ENCODE results near the gene AMFR. TPM values are rescaled to one million over a fixed set of nuclear protein-coding genes. Genes with fewer than 3 reads are reported as not detected.

The AMFR gene
- total RNA-seq, 1 experiment from 2014 or later: 89.4 TPM

- intact Hi-C loops (cut with micrococcal nuclease; ENCODE audit: unreplicated experiment): no loop called here
- H3K4me3 ChIP-seq: no peak overlapping the region
- no peak overlapping the region for H2AFZ ChIP-seq
- H3K27me3 ChIP-seq (ENCODE audit: insufficient read depth, low read depth): no peaks in the 10 kb centered on the region
- no peak for DNase-seq
- peaks cover 27% of the 10 kb centered on the region for H3K4me1 ChIP-seq (replicated peaks; ENCODE audit: insufficient read depth)
- H3K9me3 ChIP-seq (ENCODE audit: insufficient read depth, low read depth): no peaks in the 10 kb centered on the region
- no peaks in the 10 kb centered on the region for H3K79me2 ChIP-seq (ENCODE audit: low read depth)
- no TSS peak for BruUV-seq (replicated peaks)
- no peak for TF ChIP-seq EZH2 (IDR thresholded peaks at IDR 0.05; ENCODE audit: low read depth)
- TF ChIP-seq CTCF (conservative IDR thresholded peaks at IDR 0.05): no peak
- no peaks in the 10 kb centered on the region for H4K20me1 ChIP-seq (ENCODE audit: insufficient read depth)
- no peaks in the 10 kb centered on the region for H3K9me2 ChIP-seq (ENCODE audit: insufficient read depth)
- CTCF ChIA-PET: no interaction called here
- no peaks in the 10 kb centered on the region for H3K36me3 ChIP-seq (ENCODE audit: low read depth)
- no peak overlapping the region for H3K4me2 ChIP-seq
- POLR2A ChIA-PET (ENCODE audit: unreplicated experiment): no interaction called here
- no peaks in the 10 kb centered on the region for H3F3A ChIP-seq (ENCODE audit: insufficient read depth, low read depth)
- no peak overlapping the region for H3K27ac ChIP-seq
These were observed 84.4 kb downstream of the AMFR start for GRCh38 chr16:56340864-56341365.

GRCh38 chr16:56340416-56340815, 84.9 kb downstream of the AMFR start:
- no TSS peak for BruUV-seq (replicated peaks)
- peaks cover 26% of the 10 kb centered on the region for H3K4me1 ChIP-seq (replicated peaks; ENCODE audit: insufficient read depth)
- H3K79me2 ChIP-seq (ENCODE audit: low read depth): no peaks in the 10 kb centered on the region
- H3K4me2 ChIP-seq: no peak overlapping the region
- no peaks in the 10 kb centered on the region for H3F3A ChIP-seq (ENCODE audit: insufficient read depth, low read depth)
- ChIA-PET POLR2A (ENCODE audit: unreplicated experiment) (no interaction called here), CTCF (no interaction called here)
- intact Hi-C loops (cut with micrococcal nuclease; ENCODE audit: unreplicated experiment): no loop called here
- H3K9me2 ChIP-seq (ENCODE audit: insufficient read depth): no peaks in the 10 kb centered on the region
- no peak for DNase-seq
- no peaks in the 10 kb centered on the region for H3K36me3 ChIP-seq (ENCODE audit: low read depth)
- no peaks in the 10 kb centered on the region for H3K27me3 ChIP-seq (ENCODE audit: insufficient read depth, low read depth)
- no peaks in the 10 kb centered on the region for H3K9me3 ChIP-seq (ENCODE audit: insufficient read depth, low read depth)
- no peak overlapping the region for H2AFZ ChIP-seq
- TF ChIP-seq EZH2 (IDR thresholded peaks at IDR 0.05; ENCODE audit: low read depth) (no peak), CTCF (conservative IDR thresholded peaks at IDR 0.05) (no peak)
- H3K4me3 ChIP-seq: no peak overlapping the region
- no peak overlapping the region for H3K27ac ChIP-seq
- H4K20me1 ChIP-seq (ENCODE audit: insufficient read depth): no peaks in the 10 kb centered on the region

GRCh38 chr16:56339431-56340195, 85.7 kb downstream of the AMFR start:
- Histone ChIP-seq H3K9me3 (ENCODE audit: insufficient read depth, low read depth) (no peaks in the 10 kb centered on the region), H2AFZ (no peak overlapping the region), H3K4me3 (no peak overlapping the region), H3K4me2 (no peak overlapping the region), H4K20me1 (ENCODE audit: insufficient read depth) (no peaks in the 10 kb centered on the region), H3K27me3 (ENCODE audit: insufficient read depth, low read depth) (no peaks in the 10 kb centered on the region), H3K4me1 (replicated peaks; ENCODE audit: insufficient read depth) (peaks cover 18% of the 10 kb centered on the region), H3K9me2 (ENCODE audit: insufficient read depth) (no peaks in the 10 kb centered on the region), H3K79me2 (ENCODE audit: low read depth) (no peaks in the 10 kb centered on the region), H3F3A (ENCODE audit: insufficient read depth, low read depth) (no peaks in the 10 kb centered on the region), H3K36me3 (ENCODE audit: low read depth) (no peaks in the 10 kb centered on the region), H3K27ac (no peak overlapping the region)
- DNase-seq: no peak
- no TSS peak for BruUV-seq (replicated peaks)
- TF ChIP-seq CTCF (conservative IDR thresholded peaks at IDR 0.05) (no peak), EZH2 (IDR thresholded peaks at IDR 0.05; ENCODE audit: low read depth) (no peak)
- POLR2A ChIA-PET (ENCODE audit: unreplicated experiment): no interaction called here
- intact Hi-C loops (cut with micrococcal nuclease; ENCODE audit: unreplicated experiment): loop anchor here (10.0 kb wide), 1 partner anchor 265 kb away; the partner anchor contains the start of gene MT2A
- CTCF ChIA-PET: no interaction called here
